GM23338 (cell line): ENCODE data around the gene UGT1A7. TPM values are rescaled to one million over a fixed set of nuclear protein-coding genes. Genes with fewer than 3 reads are reported as not detected.

Source experiments
- ATAC-seq: fragments of 200-7000 bp; cut with Tn5 transposase; 3 replicates; pipeline ENCODE4 v1.9.1; 2020
- DNase-seq: peaks from one replicate; pipeline ENCODE4 v3.0.0-alpha.2; 2015; ENCODE audit warnings: low spot score
- H2AFZ ChIP-seq: fragments of 200-600 bp; sonication (generic); 2 replicates; pipeline ENCODE4 v1.8.0; 2016; ENCODE audit warnings: antibody characterized with exemption, mild to moderate bottlenecking, moderate library complexity
- H3F3A ChIP-seq: fragments of 200-600 bp; sonication (generic); replicated peaks from 2 replicates; pipeline ENCODE4 v1.8.0; 2017; ENCODE audit warnings: antibody characterized with exemption, mixed run types, low read depth
- H3K27ac ChIP-seq: fragments of 200-600 bp; sonication (generic); 2 replicates; pipeline ENCODE4 v1.6.1; 2016; ENCODE audit warnings: low read depth
- H3K27me3 ChIP-seq: fragments of 200-600 bp; sonication (generic); 2 replicates; pipeline ENCODE4 v1.8.0; 2016; ENCODE audit warnings: mild to moderate bottlenecking, mixed run types, moderate library complexity; ENCODE audit not compliant: insufficient read depth
- H3K36me3 ChIP-seq: fragments of 200-600 bp; sonication (generic); 2 replicates; pipeline ENCODE4 v1.8.0; 2016; ENCODE audit warnings: mild to moderate bottlenecking; ENCODE audit not compliant: insufficient read depth
- H3K4me1 ChIP-seq: fragments of 200-600 bp; sonication (generic); 2 replicates; pipeline ENCODE4 v1.8.0; 2016; ENCODE audit warnings: mild to moderate bottlenecking, moderate library complexity; ENCODE audit not compliant: insufficient read depth
- H3K4me2 ChIP-seq: fragments of 200-600 bp; sonication (generic); 2 replicates; pipeline ENCODE4 v1.7.1; 2017; ENCODE audit warnings: mixed run types
- H3K4me3 ChIP-seq: fragments of 200-600 bp; sonication (generic); 2 replicates; pipeline ENCODE4 v1.6.1; 2016; ENCODE audit warnings: mixed run types
- H3K79me2 ChIP-seq: fragments of 200-600 bp; sonication (generic); replicated peaks from 2 replicates; pipeline ENCODE4 v1.8.0; 2017; ENCODE audit warnings: mild to moderate bottlenecking; ENCODE audit not compliant: insufficient read depth
- H3K9me2 ChIP-seq: fragments of 200-600 bp; sonication (generic); 2 replicates; pipeline ENCODE4 v1.8.0; 2017; ENCODE audit not compliant: insufficient read depth
- H4K20me1 ChIP-seq: fragments of 200-600 bp; sonication (generic); replicated peaks from 2 replicates; pipeline ENCODE4 v1.8.0; 2017; ENCODE audit warnings: mild to moderate bottlenecking; ENCODE audit not compliant: insufficient read depth
- H3K27ac Mint-ChIP-seq: 2 replicates; pipeline ENCODE4 v1.8.0; 2020; ENCODE audit warnings: inconsistent platforms, mild to moderate bottlenecking, moderate library complexity, mixed read lengths
- H3K27me3 Mint-ChIP-seq: 3 replicates; pipeline ENCODE4 v1.8.0; 2022; ENCODE audit warnings: low read depth, mild to moderate bottlenecking, moderate library complexity, mixed read lengths, inconsistent platforms; ENCODE audit not compliant: insufficient read depth, poor library complexity
- H3K36me3 Mint-ChIP-seq: 3 replicates; pipeline ENCODE4 v1.8.0; 2021; ENCODE audit warnings: low read depth, mild to moderate bottlenecking, inconsistent platforms, moderate library complexity, mixed read lengths
- H3K4me1 Mint-ChIP-seq: 3 replicates; pipeline ENCODE4 v1.8.0; 2020; ENCODE audit warnings: mild to moderate bottlenecking, inconsistent platforms, mixed read lengths
- H3K4me3 Mint-ChIP-seq: 3 replicates; pipeline ENCODE4 v1.8.0; 2021; ENCODE audit warnings: moderate library complexity, mild to moderate bottlenecking, inconsistent platforms, mixed read lengths
- H3K9me3 Mint-ChIP-seq: 3 replicates; pipeline ENCODE4 v1.8.0; 2020; ENCODE audit warnings: moderate library complexity, mild to moderate bottlenecking, inconsistent platforms, mixed read lengths
- CREB1 ChIP-seq: fragments of 250-450 bp; sonication (Bioruptor Pico); IDR thresholded peaks from 2 replicates; pipeline ENCODE4 v1.5.0; 2020; ENCODE audit warnings: low read depth, mild to moderate bottlenecking, moderate library complexity
- JUNB ChIP-seq: IDR thresholded peaks from one replicate; pipeline ENCODE4 v1.6.1; 2016; ENCODE audit warnings: antibody characterized with exemption; ENCODE audit not compliant: unreplicated experiment
- NANOG ChIP-seq: IDR thresholded peaks from 2 replicates; pipeline ENCODE4 v1.6.1; 2016; ENCODE audit warnings: antibody characterized with exemption, borderline replicate concordance
- REST ChIP-seq: IDR thresholded peaks from one replicate; pipeline ENCODE4 v1.6.1; 2018; ENCODE audit warnings: antibody characterized with exemption; ENCODE audit not compliant: unreplicated experiment
- ZNF114 ChIP-seq: fragments of 250-450 bp; sonication (Bioruptor Pico); IDR thresholded peaks from 2 replicates; pipeline ENCODE4 v1.5.0; 2020; ENCODE audit warnings: mild to moderate bottlenecking, moderate library complexity
- ZNF331 ChIP-seq: fragments of 250-450 bp; sonication (Bioruptor Pico); IDR thresholded peaks from 2 replicates; pipeline ENCODE4 v1.5.0; 2020; ENCODE audit warnings: low read depth, mild to moderate bottlenecking, moderate library complexity
- polyA plus RNA-seq: library from polyadenylated mRNA; unstranded; fragments of >200 nt; fragmentation: Nextera tagmentation; extraction: Ambion mirVana; gene quantifications from 2 replicates; pipeline ENCODE4 v1.2.1, GENCODE V29; 2016
- total RNA-seq: library from RNA; depleted of rRNA; stranded (reverse); fragments of >200 nt; shearing (Covaris generic); gene quantifications from 2 replicates; pipeline ENCODE4 v1.2.3, GENCODE V29; 2014
- TF ChIP-seq, protein P1 (sequence below): IDR thresholded peaks from 2 replicates; pipeline ENCODE4 v1.6.1; 2016; ENCODE audit warnings: antibody characterized with exemption
- TF ChIP-seq, protein P2 (sequence below), 2 experiments: fragments of 200-600 bp in 1 of 2; sonication (generic) in 1 of 2; conservative IDR thresholded peaks; 2 replicates each; pipeline versions ENCODE4 v1.5.1 to v1.6.1; 2016 to 2017; ENCODE audit warnings: antibody characterized with exemption in 2 of 2, low read depth in 2 of 2, mild to moderate bottlenecking in 2 of 2, moderate library complexity in 1 of 2
- TF ChIP-seq, protein P3 (sequence below): fragments of 250-450 bp; sonication (Bioruptor Pico); IDR thresholded peaks from 2 replicates; pipeline ENCODE4 v1.5.0; 2020; ENCODE audit warnings: mild to moderate bottlenecking, moderate library complexity

UGT1A7 gene
- total and polyA plus RNA-seq, 2 experiments from 2014 or later, result not detected

DNA sequence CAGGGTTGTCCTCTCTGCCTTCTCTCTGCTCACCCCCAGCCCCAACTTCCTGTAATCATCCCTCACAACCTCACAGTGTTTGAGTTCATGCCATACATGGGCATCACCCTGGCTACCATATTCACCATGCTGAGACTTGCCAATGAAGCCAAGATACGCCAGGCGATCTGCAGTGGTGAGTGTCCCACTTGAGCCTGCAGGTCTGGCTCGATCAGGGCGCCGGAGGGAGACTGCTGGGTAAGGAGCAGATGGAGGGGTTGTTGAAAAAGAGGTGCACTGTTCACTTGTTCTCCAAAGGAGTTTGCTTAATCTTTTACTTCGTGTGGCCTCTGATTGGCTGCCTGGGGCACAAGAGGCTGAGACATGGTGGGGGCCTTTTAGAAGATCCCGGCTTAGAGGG lies 111.0 kb downstream of the UGT1A7 start (continued):
- TF ChIP-seq CREB1 (CRISPR knock-in tag) (no peak), NANOG (no peak), REST (no peak), ZNF331 (CRISPR knock-in tag) (no peak)
- TF ChIP-seq, protein P1, sequence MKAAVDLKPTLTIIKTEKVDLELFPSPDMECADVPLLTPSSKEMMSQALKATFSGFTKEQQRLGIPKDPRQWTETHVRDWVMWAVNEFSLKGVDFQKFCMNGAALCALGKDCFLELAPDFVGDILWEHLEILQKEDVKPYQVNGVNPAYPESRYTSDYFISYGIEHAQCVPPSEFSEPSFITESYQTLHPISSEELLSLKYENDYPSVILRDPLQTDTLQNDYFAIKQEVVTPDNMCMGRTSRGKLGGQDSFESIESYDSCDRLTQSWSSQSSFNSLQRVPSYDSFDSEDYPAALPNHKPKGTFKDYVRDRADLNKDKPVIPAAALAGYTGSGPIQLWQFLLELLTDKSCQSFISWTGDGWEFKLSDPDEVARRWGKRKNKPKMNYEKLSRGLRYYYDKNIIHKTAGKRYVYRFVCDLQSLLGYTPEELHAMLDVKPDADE, result no peak
- TF ChIP-seq, protein P2, sequence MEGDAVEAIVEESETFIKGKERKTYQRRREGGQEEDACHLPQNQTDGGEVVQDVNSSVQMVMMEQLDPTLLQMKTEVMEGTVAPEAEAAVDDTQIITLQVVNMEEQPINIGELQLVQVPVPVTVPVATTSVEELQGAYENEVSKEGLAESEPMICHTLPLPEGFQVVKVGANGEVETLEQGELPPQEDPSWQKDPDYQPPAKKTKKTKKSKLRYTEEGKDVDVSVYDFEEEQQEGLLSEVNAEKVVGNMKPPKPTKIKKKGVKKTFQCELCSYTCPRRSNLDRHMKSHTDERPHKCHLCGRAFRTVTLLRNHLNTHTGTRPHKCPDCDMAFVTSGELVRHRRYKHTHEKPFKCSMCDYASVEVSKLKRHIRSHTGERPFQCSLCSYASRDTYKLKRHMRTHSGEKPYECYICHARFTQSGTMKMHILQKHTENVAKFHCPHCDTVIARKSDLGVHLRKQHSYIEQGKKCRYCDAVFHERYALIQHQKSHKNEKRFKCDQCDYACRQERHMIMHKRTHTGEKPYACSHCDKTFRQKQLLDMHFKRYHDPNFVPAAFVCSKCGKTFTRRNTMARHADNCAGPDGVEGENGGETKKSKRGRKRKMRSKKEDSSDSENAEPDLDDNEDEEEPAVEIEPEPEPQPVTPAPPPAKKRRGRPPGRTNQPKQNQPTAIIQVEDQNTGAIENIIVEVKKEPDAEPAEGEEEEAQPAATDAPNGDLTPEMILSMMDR (conservative IDR thresholded peaks at IDR 0.05; ENCODE audit: low read depth in 2 of 2), result no peak

DNA sequence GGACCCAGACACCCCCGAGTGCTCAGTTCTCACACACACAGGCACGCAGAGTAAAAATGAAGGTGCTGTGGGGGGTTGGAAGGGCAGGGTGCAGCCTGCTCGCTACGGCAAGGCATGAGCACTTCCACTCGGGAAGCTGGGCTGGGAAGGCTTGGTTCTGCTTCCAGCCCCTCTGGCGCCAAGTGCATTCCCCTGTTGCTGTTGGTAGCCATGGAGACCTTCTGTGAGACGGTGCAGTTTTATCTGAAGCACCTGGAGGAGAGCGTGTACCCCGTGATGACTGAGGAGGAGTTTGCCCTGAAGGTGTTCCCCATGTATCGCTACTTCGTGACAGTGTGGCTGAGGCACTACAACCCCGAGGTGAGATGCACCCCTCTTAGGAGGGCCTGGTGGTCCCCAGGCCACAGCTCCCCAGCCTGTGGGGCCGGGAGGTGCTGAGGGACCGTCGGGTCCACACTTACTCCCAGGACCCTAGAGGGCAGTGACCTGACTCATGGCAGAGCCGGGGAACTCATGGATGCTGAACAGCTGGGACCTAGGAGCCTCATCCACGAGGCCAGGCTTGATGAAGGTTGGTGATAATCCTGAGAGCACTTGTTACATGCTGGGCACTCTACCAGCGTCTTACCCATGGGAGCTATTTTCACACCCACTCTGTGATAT lies 111.9 kb downstream of the UGT1A7 start:
- H2AFZ ChIP-seq, result no peak overlapping the region
- H3K79me2 ChIP-seq, result no peaks in the 10 kb centered on the region
- H3K4me1 ChIP-seq, result no peaks in the 10 kb centered on the region
- no peak overlapping the region for H3K4me3 ChIP-seq
- Mint-ChIP-seq H3K9me3 (peaks cover 16% of the 10 kb centered on the region), H3K27me3 (peaks cover 11% of the 10 kb centered on the region), H3K36me3 (no peaks in the 10 kb centered on the region; the same call in 1 of the 3 replicates), H3K27ac (no peak overlapping the region), H3K4me3 (no peak overlapping the region), H3K4me1 (no peaks in the 10 kb centered on the region; the same call in 2 of the 3 replicates)
- no peaks in the 10 kb centered on the region for H3K9me2 ChIP-seq
- H4K20me1 ChIP-seq, result no peaks in the 10 kb centered on the region
- H3K27ac ChIP-seq, result no peak overlapping the region
- no peaks in the 10 kb centered on the region for H3K27me3 ChIP-seq
- H3F3A ChIP-seq, result no peaks in the 10 kb centered on the region
- DNase-seq, result no peak
- H3K4me2 ChIP-seq, result no peak overlapping the region
- no peaks in the 10 kb centered on the region for H3K36me3 ChIP-seq
- ATAC-seq, result no peak
- TF ChIP-seq, protein P2 (conservative IDR thresholded peaks at IDR 0.05; ENCODE audit: low read depth in 2 of 2), result no peak
- TF ChIP-seq ZNF114 (CRISPR knock-in tag) (no peak), ZNF331 (CRISPR knock-in tag) (no peak), JUNB (no peak), CREB1 (CRISPR knock-in tag) (no peak)
- TF ChIP-seq, protein P3, sequence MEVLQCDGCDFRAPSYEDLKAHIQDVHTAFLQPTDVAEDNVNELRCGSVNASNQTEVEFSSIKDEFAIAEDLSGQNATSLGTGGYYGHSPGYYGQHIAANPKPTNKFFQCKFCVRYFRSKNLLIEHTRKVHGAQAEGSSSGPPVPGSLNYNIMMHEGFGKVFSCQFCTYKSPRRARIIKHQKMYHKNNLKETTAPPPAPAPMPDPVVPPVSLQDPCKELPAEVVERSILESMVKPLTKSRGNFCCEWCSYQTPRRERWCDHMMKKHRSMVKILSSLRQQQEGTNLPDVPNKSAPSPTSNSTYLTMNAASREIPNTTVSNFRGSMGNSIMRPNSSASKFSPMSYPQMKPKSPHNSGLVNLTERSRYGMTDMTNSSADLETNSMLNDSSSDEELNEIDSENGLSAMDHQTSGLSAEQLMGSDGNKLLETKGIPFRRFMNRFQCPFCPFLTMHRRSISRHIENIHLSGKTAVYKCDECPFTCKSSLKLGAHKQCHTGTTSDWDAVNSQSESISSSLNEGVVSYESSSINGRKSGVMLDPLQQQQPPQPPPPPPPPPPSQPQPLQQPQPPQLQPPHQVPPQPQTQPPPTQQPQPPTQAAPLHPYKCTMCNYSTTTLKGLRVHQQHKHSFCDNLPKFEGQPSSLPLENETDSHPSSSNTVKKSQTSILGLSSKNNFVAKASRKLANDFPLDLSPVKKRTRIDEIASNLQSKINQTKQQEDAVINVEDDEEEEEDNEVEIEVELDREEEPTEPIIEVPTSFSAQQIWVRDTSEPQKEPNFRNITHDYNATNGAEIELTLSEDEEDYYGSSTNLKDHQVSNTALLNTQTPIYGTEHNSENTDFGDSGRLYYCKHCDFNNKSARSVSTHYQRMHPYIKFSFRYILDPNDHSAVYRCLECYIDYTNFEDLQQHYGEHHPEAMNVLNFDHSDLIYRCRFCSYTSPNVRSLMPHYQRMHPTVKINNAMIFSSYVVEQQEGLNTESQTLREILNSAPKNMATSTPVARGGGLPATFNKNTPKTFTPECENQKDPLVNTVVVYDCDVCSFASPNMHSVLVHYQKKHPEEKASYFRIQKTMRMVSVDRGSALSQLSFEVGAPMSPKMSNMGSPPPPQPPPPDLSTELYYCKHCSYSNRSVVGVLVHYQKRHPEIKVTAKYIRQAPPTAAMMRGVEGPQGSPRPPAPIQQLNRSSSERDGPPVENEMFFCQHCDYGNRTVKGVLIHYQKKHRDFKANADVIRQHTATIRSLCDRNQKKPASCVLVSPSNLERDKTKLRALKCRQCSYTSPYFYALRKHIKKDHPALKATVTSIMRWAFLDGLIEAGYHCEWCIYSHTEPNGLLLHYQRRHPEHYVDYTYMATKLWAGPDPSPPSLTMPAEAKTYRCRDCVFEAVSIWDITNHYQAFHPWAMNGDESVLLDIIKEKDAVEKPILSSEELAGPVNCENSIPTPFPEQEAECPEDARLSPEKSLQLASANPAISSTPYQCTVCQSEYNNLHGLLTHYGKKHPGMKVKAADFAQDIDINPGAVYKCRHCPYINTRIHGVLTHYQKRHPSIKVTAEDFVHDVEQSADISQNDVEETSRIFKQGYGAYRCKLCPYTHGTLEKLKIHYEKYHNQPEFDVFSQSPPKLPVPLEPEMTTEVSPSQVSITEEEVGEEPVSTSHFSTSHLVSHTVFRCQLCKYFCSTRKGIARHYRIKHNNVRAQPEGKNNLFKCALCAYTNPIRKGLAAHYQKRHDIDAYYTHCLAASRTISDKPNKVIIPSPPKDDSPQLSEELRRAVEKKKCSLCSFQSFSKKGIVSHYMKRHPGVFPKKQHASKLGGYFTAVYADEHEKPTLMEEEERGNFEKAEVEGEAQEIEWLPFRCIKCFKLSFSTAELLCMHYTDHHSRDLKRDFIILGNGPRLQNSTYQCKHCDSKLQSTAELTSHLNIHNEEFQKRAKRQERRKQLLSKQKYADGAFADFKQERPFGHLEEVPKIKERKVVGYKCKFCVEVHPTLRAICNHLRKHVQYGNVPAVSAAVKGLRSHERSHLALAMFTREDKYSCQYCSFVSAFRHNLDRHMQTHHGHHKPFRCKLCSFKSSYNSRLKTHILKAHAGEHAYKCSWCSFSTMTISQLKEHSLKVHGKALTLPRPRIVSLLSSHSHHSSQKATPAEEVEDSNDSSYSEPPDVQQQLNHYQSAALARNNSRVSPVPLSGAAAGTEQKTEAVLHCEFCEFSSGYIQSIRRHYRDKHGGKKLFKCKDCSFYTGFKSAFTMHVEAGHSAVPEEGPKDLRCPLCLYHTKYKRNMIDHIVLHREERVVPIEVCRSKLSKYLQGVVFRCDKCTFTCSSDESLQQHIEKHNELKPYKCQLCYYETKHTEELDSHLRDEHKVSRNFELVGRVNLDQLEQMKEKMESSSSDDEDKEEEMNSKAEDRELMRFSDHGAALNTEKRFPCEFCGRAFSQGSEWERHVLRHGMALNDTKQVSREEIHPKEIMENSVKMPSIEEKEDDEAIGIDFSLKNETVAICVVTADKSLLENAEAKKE (CRISPR knock-in tag), result no peak
